IMR-90 (cell line): Measurements from ENCODE around the gene MLXIPL.

ENCODE experiments used
- BHLHE40 ChIP-seq: fragments of 150-350 bp; IDR thresholded peaks from 2 replicates; pipeline ENCODE4 v1.6.1; 2016; ENCODE audit warnings: mild to moderate bottlenecking, low read depth, low read length
- CEBPB ChIP-seq: IDR thresholded peaks from 2 replicates; pipeline ENCODE4 v1.6.1; 2012; ENCODE audit warnings: low read depth, low read length, improper control_type of control experiment
- CTCF ChIP-seq: conservative IDR thresholded peaks from 2 replicates; pipeline ENCODE4 v1.5.1; 2012; ENCODE audit warnings: mild to moderate bottlenecking, low read depth, low read length, improper control_type of control experiment
- MXI1 ChIP-seq: IDR thresholded peaks from 2 replicates; pipeline ENCODE4 v1.6.1; 2012; ENCODE audit warnings: low read depth, mild to moderate bottlenecking, low read length, moderate library complexity, borderline replicate concordance
- POLR2A ChIP-seq: IDR thresholded peaks from 2 replicates; pipeline ENCODE4 v1.6.1; 2012; ENCODE audit warnings: mild to moderate bottlenecking, low read depth, low read length
- USF2 ChIP-seq: fragments of 150-350 bp; IDR thresholded peaks from 2 replicates; pipeline ENCODE4 v1.6.1; 2017; ENCODE audit warnings: mild to moderate bottlenecking, antibody characterized with exemption, low read length, low read depth

- TF ChIP-seq BHLHE40, result no peak
- TF ChIP-seq POLR2A, result no peak
- no peak for TF ChIP-seq CTCF
- TF ChIP-seq USF2, result no peak
- TF ChIP-seq MXI1, result no peak
- TF ChIP-seq CEBPB, result no peak
These were observed 5.8 kb downstream of the MLXIPL start for GRCh38 chr7:73618538-73618937.
